Gastrocnemius medialis (tissue), 4 donors: ENCODE results near the gene LRIG2. TPM values are rescaled to one million over a fixed set of nuclear protein-coding genes. Genes with fewer than 3 reads are reported as not detected.

Experiments used
- ATAC-seq, 2 donors: fragments of 150-250 bp; one replicate each; pipeline ENCODE4 v1.9.1; 2016
- DNase-seq, 2 donors: peaks; one replicate each; pipeline ENCODE4 v3.0.0-alpha.2; 2019
- H3K27ac ChIP-seq, 4 donors: fragments of 200-600 bp; sonication (generic); 1 replicate in 1 of 4; 2 replicates in 3 of 4; pipeline ENCODE4 v1.5.1; 2016 to 2018; ENCODE audit warnings: mild to moderate bottlenecking in 2 of 4, moderate library complexity in 1 of 4
- H3K27me3 ChIP-seq, 3 donors: fragments of 200-600 bp; sonication (generic) in 2 of 3; 1 replicate in 1 of 3; 2 replicates in 2 of 3; pipeline versions ENCODE4 v1.5.1 to v1.6.0; 2016 to 2019; ENCODE audit warnings: mild to moderate bottlenecking in 1 of 3, moderate library complexity in 1 of 3
- H3K36me3 ChIP-seq, 2 donors: fragments of 200-600 bp; sonication (generic) in 1 of 2; one replicate each; pipeline ENCODE4 v1.5.1; 2017 to 2018
- H3K4me1 ChIP-seq, 2 donors: fragments of 200-600 bp; sonication (generic) in 1 of 2; one replicate each; pipeline ENCODE4 v1.5.1; 2016 to 2017; ENCODE audit warnings: mild to moderate bottlenecking in 2 of 2
- H3K4me3 ChIP-seq, 4 donors: fragments of 200-600 bp; sonication (generic) in 3 of 4; 1 replicate in 1 of 4; 2 replicates in 3 of 4; pipeline ENCODE4 v1.5.1; 2016 to 2019; ENCODE audit warnings: mild to moderate bottlenecking in 2 of 4
- H3K9me3 ChIP-seq, 3 donors: fragments of 200-600 bp; sonication (generic) in 2 of 3; 1 replicate in 1 of 3; 2 replicates in 2 of 3; pipeline ENCODE4 v1.5.1; 2016 to 2019
- POLR2A ChIP-seq, 2 donors: fragments of 450-650 bp; IDR thresholded peaks; one replicate each; pipeline ENCODE4 v1.6.1; 2017; ENCODE audit warnings: antibody characterized with exemption in 2 of 2, mild to moderate bottlenecking in 2 of 2, moderate library complexity in 2 of 2
- in situ Hi-C, 4 donors: fragments of 200-750 bp; cut with MboI; loops; one replicate each; pipeline versions ENCODE4 v1.15.0 to v1.8.0; 2017; ENCODE audit warnings: low sequenced_read_pairs in 4 of 4
- intact Hi-C: fragments of 100-400 bp; cut with DNase I; formaldehyde crosslinking; loops from one replicate; pipeline ENCODE4 v1.15.1; 2023; ENCODE audit warnings: low total_unique reads
- total RNA-seq, 4 donors: library from RNA; depleted of rRNA; stranded (reverse); fragments of >200 nt; gene quantifications; one replicate each; pipeline versions ENCODE4 v1.1.0 to v1.2.3, GENCODE V29; 2016
- TF ChIP-seq, protein P1 (sequence below), 5 experiments: fragments of 450-650 bp in 3 of 5; fragments of 200-600 bp in 2 of 5; sonication (generic) in 2 of 5; IDR thresholded peaks in 4 of 5; conservative IDR thresholded peaks in 1 of 5; 1 replicate in 4 of 5; 2 replicates in 1 of 5; pipeline ENCODE4 v1.5.1; 2016 to 2019; ENCODE audit warnings: antibody characterized with exemption in 5 of 5, mild to moderate bottlenecking in 3 of 5, moderate library complexity in 3 of 5

Gene LRIG2
- total RNA-seq, 4 donors from 2014 or later = 4.8 to 9.0 (median 8.9) TPM

DNA sequence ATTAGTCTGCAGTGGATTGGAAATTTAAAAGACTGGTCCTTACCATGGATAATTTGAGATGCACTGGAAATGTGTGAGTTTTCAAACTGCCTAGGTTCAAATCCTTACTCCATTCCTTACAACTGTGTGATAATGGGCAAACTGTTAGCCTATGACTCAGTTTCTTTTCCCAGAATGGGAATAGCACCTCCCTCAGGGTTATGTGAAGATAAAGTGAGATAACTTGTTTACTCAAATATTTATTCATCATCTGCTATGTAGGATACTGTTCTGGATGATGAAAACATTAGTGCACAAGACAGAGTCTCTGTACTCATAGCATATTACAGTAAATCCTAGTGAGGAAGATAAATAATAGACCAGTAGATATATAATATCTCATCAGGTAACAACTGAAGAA lies 28.6 kb downstream of the LRIG2 start:
- H3K27me3 ChIP-seq = no peaks in the 10 kb centered on the region
- no peak for DNase-seq
- no peak overlapping the region for H3K4me3 ChIP-seq
- no peak for ATAC-seq
- peaks cover 5 to 89% of the 10 kb centered on the region in 2 donors for H3K36me3 ChIP-seq
- H3K9me3 ChIP-seq = no peaks in the 10 kb centered on the region
- in situ Hi-C loops = no loop called here
- H3K27ac ChIP-seq = no peak overlapping the region
- intact Hi-C loops = no loop called here
- TF ChIP-seq, protein P1, sequence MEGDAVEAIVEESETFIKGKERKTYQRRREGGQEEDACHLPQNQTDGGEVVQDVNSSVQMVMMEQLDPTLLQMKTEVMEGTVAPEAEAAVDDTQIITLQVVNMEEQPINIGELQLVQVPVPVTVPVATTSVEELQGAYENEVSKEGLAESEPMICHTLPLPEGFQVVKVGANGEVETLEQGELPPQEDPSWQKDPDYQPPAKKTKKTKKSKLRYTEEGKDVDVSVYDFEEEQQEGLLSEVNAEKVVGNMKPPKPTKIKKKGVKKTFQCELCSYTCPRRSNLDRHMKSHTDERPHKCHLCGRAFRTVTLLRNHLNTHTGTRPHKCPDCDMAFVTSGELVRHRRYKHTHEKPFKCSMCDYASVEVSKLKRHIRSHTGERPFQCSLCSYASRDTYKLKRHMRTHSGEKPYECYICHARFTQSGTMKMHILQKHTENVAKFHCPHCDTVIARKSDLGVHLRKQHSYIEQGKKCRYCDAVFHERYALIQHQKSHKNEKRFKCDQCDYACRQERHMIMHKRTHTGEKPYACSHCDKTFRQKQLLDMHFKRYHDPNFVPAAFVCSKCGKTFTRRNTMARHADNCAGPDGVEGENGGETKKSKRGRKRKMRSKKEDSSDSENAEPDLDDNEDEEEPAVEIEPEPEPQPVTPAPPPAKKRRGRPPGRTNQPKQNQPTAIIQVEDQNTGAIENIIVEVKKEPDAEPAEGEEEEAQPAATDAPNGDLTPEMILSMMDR (IDR thresholded peaks at IDR 0.05 in 4 of 5, conservative IDR thresholded peaks at IDR 0.05 in 1 of 5) = no peak
- no peak for TF ChIP-seq POLR2A (IDR thresholded peaks at IDR 0.05)
- no peaks in the 10 kb centered on the region for H3K4me1 ChIP-seq

DNA sequence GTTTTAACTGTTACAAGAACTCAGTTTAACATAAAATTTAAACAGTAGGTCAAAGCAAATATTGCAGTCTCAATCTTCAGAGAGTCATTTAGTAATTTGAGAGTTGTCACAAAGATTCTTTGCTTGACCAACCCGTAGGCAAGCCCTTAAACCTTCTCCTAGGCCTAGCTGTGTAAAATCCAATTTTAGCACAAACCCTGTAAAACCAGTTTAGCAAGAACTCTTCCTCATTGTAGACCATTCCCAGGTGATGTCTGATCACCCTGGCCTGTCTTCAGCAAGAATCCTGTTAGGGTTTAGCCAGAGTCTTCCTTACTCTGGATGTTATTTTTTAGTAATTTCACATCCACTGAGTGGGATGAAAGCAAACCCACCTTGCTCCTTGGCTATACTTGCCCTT lies 30.1 kb downstream of the LRIG2 start:
- no peaks in the 10 kb centered on the region for H3K4me1 ChIP-seq
- TF ChIP-seq, protein P1 (IDR thresholded peaks at IDR 0.05 in 4 of 5, conservative IDR thresholded peaks at IDR 0.05 in 1 of 5) = no peak
- no peak for TF ChIP-seq POLR2A (IDR thresholded peaks at IDR 0.05)
- intact Hi-C loops (no loop called here), in situ Hi-C loops (no loop called here)
- no peak overlapping the region for H3K27ac ChIP-seq
- no peaks in the 10 kb centered on the region for H3K9me3 ChIP-seq
- no peaks in the 10 kb centered on the region for H3K27me3 ChIP-seq
- H3K4me3 ChIP-seq = no peak overlapping the region
- no peak for DNase-seq
- no peak for ATAC-seq
- peaks cover 5 to 89% of the 10 kb centered on the region in 2 donors for H3K36me3 ChIP-seq

DNA sequence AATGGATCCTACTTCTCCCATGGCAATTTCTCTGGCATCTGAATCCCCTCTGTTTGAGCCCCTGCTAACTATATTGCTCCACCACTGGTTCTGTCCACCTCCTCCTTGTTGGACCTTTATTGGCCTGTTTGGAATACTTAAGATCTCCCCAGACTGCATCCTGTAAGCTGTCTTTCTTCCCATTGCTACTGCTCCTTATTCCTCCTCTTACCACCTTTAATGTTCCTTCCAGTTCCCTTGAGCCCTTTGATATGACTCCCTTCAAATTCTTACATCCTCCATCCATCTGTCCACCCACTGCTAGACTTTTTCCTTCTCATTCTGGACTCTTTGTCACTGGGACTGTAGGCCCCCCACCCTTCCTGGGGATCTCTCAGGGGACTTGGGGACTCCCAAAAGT lies 31.0 kb downstream of the LRIG2 start:
- in situ Hi-C loops (no loop called here), intact Hi-C loops (no loop called here)
- DNase-seq = no peak
- ATAC-seq = no peak
- no peak for TF ChIP-seq POLR2A (IDR thresholded peaks at IDR 0.05)
- TF ChIP-seq, protein P1 (IDR thresholded peaks at IDR 0.05 in 4 of 5, conservative IDR thresholded peaks at IDR 0.05 in 1 of 5) = no peak
- Histone ChIP-seq H3K36me3 (peaks cover 5 to 89% of the 10 kb centered on the region in 2 donors), H3K27ac (no peak overlapping the region), H3K9me3 (no peaks in the 10 kb centered on the region), H3K4me3 (no peak overlapping the region), H3K4me1 (no peaks in the 10 kb centered on the region), H3K27me3 (no peaks in the 10 kb centered on the region)

DNA sequence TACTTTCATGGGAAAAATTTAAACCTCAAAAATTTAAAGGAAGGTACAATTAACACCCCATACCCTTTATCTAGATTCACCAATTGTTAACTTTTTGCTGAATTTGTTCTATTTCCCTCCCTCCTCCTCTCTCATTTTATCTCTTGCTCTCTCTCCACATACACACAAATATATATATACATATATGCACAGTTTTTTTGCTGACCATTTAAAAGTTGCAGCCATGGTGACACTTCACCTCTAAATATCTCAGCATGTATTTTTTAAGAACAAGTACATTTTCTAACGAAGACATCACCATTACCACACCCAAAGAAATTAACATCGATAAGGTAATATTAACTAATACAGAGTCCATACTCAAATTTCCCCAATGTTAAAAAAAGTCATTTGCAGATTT lies 33.9 kb downstream of the LRIG2 start:
- Histone ChIP-seq H3K27me3 (no peaks in the 10 kb centered on the region), H3K36me3 (peaks cover under 1 to 89% of the 10 kb centered on the region in 2 donors), H3K27ac (no peak overlapping the region), H3K9me3 (no peaks in the 10 kb centered on the region), H3K4me3 (no peak overlapping the region), H3K4me1 (no peaks in the 10 kb centered on the region)
- DNase-seq = no peak
- intact Hi-C loops = no loop called here
- in situ Hi-C loops = no loop called here
- TF ChIP-seq, protein P1 (IDR thresholded peaks at IDR 0.05 in 4 of 5, conservative IDR thresholded peaks at IDR 0.05 in 1 of 5) = no peak
- TF ChIP-seq POLR2A (IDR thresholded peaks at IDR 0.05) = no peak
- no peak for ATAC-seq

DNA sequence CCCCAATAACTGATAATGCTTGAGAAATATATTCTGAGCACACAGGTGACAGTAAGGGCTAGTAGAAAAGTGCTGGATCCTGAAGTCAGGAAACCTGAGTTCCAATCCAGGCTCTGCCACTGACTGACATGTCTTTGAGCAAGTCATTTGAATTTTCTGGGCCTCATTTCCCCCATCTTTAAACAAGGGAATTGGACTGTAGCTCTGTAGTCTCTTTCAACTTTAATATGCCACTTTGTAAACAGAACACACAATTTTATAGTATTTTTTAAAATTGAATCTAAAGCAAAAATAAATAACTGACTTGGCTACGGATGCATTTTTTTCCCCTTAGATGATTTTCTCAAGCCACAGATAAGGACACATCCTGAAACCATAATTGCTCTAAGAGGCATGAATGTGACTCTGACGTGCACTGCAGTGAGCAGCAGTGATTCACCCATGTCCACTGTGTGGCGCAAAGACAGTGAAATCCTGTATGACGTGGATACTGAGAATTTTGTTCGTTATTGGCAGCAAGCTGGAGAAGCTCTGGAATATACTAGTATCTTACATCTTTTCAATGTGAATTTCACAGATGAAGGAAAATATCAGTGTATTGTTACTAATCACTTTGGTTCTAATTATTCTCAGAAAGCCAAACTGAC lies 37.0 kb downstream of the LRIG2 start:
- DNase-seq = no peak

More for the DNA sequence above, 37.0 kb downstream of the LRIG2 start:
- no peak for TF ChIP-seq POLR2A (IDR thresholded peaks at IDR 0.05)
- TF ChIP-seq, protein P1 (IDR thresholded peaks at IDR 0.05 in 4 of 5, conservative IDR thresholded peaks at IDR 0.05 in 1 of 5) = no peak
- no peaks in the 10 kb centered on the region for H3K27me3 ChIP-seq
- in situ Hi-C loops = no loop called here
- H3K27ac ChIP-seq = no peak overlapping the region
- no peaks in the 10 kb centered on the region for H3K9me3 ChIP-seq
- intact Hi-C loops = no loop called here
- H3K4me3 ChIP-seq = no peak overlapping the region
- peaks cover 5 to 90% of the 10 kb centered on the region in 2 donors for H3K36me3 ChIP-seq
- no peak for ATAC-seq
- H3K4me1 ChIP-seq = no peaks in the 10 kb centered on the region
